GM12865 (cell line): Measurements from ENCODE around the gene FGD4.

Experiments
- DNase-seq: peaks from one replicate; pipeline ENCODE4 v3.0.0; 2010; ENCODE audit warnings: low read depth
- H3K4me3 ChIP-seq: 2 replicates; pipeline ENCODE4 v1.5.1; 2011; ENCODE audit warnings: mild to moderate bottlenecking, low read depth, low read length, control low read depth
- TF ChIP-seq, protein P1 (sequence below): IDR thresholded peaks from 2 replicates; pipeline ENCODE4 v1.5.1; 2011; ENCODE audit warnings: low read length, control low read depth, low read depth, inconsistent platforms; ENCODE audit not compliant: insufficient read depth; ENCODE audit errors: missing control alignments

FGD4 gene

DNA sequence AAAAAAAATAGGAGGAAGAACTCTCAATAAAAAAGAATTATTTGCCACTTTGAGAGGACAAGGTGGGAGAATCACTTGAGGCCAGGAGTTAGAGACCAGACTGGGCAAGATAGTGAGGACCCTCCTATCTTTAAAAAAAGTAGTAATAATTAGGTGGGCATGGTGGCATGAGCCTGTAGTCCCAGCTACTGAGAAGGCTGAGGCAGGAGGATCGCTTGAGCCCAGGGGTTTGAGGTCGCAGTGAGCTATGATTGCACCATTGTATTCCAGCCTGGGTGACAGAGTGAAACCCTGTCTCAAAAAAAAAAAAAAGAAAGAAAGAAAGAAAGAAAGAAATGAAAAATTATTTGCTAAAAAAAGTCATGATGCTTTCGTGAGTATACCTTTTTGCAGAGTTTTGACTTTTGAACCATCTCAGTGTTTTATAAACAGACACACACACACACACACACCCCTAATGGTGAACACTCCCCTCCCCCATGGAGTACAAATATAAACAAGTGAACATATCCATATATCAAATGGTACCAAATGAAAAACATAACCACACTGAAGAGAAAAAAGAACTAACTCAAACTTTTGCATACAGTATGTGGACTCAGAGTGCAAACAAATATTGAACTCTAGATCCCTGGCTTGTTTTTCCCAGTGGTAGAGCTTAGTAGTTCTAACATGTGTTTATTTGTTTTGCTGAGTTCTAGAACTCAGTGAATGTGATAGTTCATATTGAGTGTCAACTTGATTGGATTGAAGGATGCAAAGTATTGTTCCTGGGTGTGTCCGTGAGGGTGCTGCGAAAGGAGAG is 252.0 kb downstream of the FGD4 start:
- TF ChIP-seq, protein P1, sequence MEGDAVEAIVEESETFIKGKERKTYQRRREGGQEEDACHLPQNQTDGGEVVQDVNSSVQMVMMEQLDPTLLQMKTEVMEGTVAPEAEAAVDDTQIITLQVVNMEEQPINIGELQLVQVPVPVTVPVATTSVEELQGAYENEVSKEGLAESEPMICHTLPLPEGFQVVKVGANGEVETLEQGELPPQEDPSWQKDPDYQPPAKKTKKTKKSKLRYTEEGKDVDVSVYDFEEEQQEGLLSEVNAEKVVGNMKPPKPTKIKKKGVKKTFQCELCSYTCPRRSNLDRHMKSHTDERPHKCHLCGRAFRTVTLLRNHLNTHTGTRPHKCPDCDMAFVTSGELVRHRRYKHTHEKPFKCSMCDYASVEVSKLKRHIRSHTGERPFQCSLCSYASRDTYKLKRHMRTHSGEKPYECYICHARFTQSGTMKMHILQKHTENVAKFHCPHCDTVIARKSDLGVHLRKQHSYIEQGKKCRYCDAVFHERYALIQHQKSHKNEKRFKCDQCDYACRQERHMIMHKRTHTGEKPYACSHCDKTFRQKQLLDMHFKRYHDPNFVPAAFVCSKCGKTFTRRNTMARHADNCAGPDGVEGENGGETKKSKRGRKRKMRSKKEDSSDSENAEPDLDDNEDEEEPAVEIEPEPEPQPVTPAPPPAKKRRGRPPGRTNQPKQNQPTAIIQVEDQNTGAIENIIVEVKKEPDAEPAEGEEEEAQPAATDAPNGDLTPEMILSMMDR: no peak
- no peak for DNase-seq
- H3K4me3 ChIP-seq: no peak overlapping the region

DNA sequence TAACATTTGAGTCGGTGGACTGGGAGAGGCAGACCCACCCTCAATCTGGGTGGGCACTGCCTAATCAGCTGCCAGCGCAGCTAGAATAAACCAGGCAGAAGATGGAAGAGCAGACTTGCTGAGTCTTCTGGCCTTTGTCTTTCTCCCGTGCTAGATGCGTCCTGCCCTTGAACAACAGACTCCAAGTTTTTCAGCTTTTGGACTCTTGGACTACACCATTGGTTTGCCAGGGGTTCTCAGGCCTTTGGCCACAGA is 252.5 kb downstream of the FGD4 start:
- DNase-seq: no peak
- TF ChIP-seq, protein P1: no peak
- no peak overlapping the region for H3K4me3 ChIP-seq

DNA sequence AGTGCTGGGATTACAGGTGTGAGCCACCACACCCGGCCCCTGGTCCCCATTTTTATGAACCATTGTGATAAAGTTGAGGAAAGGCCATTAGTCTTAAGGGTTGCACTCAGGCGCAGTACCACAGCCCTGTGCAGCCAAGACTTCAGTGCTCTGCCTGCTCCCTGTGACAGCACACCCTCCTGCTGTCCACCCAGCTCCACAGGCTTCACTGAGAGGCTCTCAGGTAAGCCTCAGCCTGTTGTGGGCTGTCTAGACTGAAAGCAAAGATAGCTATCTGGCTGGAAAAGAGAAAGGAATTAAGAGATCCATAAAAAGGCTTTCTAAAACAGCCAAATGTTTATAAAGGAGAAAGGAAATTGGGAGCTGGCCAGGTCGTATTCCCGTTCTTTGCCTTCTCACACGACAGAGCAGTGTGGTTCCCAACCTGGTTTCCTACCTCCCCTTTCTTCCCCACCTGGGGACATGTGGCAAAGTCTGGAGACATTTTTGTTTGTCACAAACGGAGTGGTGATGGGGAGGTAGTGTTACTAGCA is 260.6 kb downstream of the FGD4 start:
- TF ChIP-seq, protein P1: no peak
- DNase-seq: no peak
- no peak overlapping the region for H3K4me3 ChIP-seq

DNA sequence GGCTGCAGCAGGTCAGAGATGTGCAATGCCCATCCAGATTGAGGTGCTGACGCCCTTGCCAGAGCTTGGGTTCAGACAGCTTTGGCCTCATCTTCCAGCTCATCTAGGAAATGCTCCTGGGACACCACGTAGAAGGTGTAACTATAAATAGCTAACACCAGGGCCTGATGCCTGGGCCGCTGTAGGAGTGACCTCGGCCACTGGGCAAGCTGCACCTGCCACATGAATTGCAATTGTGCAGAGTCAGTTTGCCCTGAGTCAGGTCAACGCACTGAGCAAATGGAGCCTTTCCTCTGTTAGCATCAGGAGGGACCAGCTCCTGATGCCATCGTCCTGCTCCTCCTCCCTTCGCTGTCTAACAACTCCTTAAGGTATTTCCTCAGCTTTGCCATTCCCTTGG is 262.3 kb downstream of the FGD4 start:
- DNase-seq: no peak
- TF ChIP-seq, protein P1: no peak
- H3K4me3 ChIP-seq: no peak overlapping the region

DNA sequence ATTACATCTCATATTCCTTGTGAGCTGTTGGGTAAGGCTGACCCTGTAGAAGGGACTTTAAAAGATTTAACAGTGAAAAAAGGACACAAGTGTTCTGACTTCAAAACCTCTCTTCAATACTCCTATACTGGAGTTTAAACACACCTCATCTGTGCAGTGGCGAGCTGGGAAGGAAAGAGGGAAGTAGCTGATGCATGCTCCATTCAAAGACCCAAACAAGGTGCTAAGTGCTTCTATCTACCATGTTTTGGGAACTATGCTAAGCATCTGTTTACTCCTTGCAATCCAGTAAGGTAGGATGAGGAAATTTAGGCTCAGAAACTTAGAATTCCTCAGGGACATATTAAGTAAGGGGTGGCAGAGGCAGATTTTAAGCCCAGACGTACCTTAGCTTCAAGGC is 263.3 kb downstream of the FGD4 start:
- TF ChIP-seq, protein P1: no peak
- DNase-seq: no peak
- H3K4me3 ChIP-seq: no peak overlapping the region

DNA sequence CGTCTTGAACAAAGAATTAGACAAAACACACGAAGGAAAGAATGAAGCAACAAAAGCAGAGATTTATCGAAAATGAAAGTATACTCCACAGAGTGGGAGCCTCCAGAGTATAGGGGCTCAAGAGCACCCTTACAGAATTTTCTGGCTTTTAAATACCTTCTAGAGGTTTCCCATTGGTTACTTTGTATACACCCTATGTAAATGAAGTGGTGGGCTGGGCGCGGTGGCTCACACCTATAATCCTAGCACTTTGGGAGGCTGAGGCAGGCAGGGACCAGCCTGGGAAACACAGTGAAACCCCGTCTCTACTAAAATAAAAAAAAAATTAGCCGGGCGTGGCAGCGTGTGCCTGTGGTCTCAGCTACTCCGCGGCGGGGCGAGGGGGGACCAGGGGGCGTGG is 266.7 kb downstream of the FGD4 start:
- TF ChIP-seq, protein P1: no peak
- DNase-seq: no peak
- no peak overlapping the region for H3K4me3 ChIP-seq

DNA sequence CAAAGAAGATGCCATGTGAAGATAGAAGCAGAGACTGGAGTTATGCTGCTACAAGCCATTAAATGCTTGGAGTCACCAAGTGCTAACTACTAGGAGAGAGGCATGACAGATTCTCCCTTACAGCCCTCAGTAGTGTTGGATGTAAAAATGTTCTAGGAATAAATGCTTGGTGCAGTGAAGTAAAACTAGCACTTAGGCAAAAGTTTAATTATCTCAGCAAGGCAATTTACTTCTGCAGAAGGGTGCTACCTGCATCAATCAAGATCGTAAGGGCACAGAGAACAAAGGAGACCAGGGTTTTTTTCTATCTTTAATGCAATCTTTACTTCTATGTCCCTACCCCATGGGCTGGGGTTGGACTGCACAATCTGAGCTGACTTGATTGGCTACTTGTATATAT is 270.2 kb downstream of the FGD4 start:
- TF ChIP-seq, protein P1: no peak
- no peak overlapping the region for H3K4me3 ChIP-seq
- DNase-seq: no peak
